H1 (cell line): ENCODE results near the gene DUSP3. TPM values are rescaled to one million over a fixed set of nuclear protein-coding genes. Genes with fewer than 3 reads are reported as not detected.

Experiments
- CTCF ChIA-PET: fragments of 300-600 bp; sonication (Branson Sonifier 250); formaldehyde crosslinking; loops from one replicate; lab custom pipeline; 2021; ENCODE audit not compliant: partially characterized antibody; lab: Charles Lee
- POLR2A ChIA-PET: fragments of 300-600 bp; sonication (Branson Sonifier 250); formaldehyde crosslinking; loops from one replicate; lab custom pipeline; 2021; ENCODE audit warnings: inconsistent platforms; ENCODE audit not compliant: partially characterized antibody; lab: Charles Lee
- DNase-seq, 2 experiments: peaks; one replicate each; pipeline versions ENCODE4 v3.0.0 to v3.0.0-alpha.2; 2010 to 2022; ENCODE audit warnings: low spot score in 2 of 2, low read depth in 1 of 2, mixed read lengths in 1 of 2
- FAIRE-seq: peaks from 2 replicates; lab custom pipeline; 2011; peaks lifted over from hg19 to GRCh38; lab: Jason Lieb, UNC
- H2AFZ ChIP-seq: 2 replicates; pipeline ENCODE4 v1.8.1; 2012; ENCODE audit warnings: low read length, inconsistent platforms
- H2AK5ac ChIP-seq: 2 replicates; pipeline ENCODE4 v1.6.1; 2013; ENCODE audit warnings: low read depth, low read length
- H2BK120ac ChIP-seq: replicated peaks from 2 replicates; pipeline ENCODE3; 2013; ENCODE audit warnings: low read depth, low read length, inconsistent platforms
- H2BK12ac ChIP-seq: 2 replicates; pipeline ENCODE4 v1.6.1; 2013; ENCODE audit warnings: low read depth, low read length
- H2BK15ac ChIP-seq: 2 replicates; pipeline ENCODE4 v1.6.1; 2013; ENCODE audit warnings: low read length
- H2BK20ac ChIP-seq: 2 replicates; pipeline ENCODE4 v1.6.1; 2013; ENCODE audit warnings: low read length
- H2BK5ac ChIP-seq: 2 replicates; pipeline ENCODE4 v1.6.1; 2013; ENCODE audit warnings: low read depth, low read length
- H3K14ac ChIP-seq: 2 replicates; pipeline ENCODE4 v1.6.1; 2013; ENCODE audit warnings: inconsistent platforms; ENCODE audit not compliant: insufficient read length
- H3K18ac ChIP-seq: 2 replicates; pipeline ENCODE4 v1.6.1; 2013; ENCODE audit warnings: low read length; ENCODE audit errors: extremely low read depth
- H3K23ac ChIP-seq: 2 replicates; pipeline ENCODE4 v1.6.1; 2013; ENCODE audit warnings: inconsistent platforms; ENCODE audit not compliant: insufficient read length
- H3K23me2 ChIP-seq: 2 replicates; pipeline ENCODE4 v1.6.1; 2013; ENCODE audit warnings: low read depth, low read length
- H3K27ac ChIP-seq: 2 replicates; pipeline ENCODE4 v1.6.1; 2011; ENCODE audit warnings: low read depth, low read length, inconsistent platforms
- H3K27me3 ChIP-seq, 4 experiments: replicated peaks in 1 of 4; 1 replicate in 1 of 4; 2 replicates in 3 of 4; pipeline versions ENCODE4 v1.6.1 to v1.8.1; 2011 to 2013; ENCODE audit warnings: low read length in 3 of 4, mild to moderate bottlenecking in 3 of 4, inconsistent platforms in 2 of 4, mixed read lengths in 2 of 4, moderate library complexity in 1 of 4; ENCODE audit not compliant: control insufficient read depth in 3 of 4, insufficient read depth in 3 of 4; ENCODE audit errors: extremely low read depth in 1 of 4
- H3K36me3 ChIP-seq, 4 experiments: 2 replicates each; pipeline versions ENCODE4 v1.6.1 to v1.8.1; 2011 to 2013; ENCODE audit warnings: mild to moderate bottlenecking in 4 of 4, low read length in 3 of 4, moderate library complexity in 2 of 4, control low read depth in 1 of 4, inconsistent platforms in 1 of 4; ENCODE audit not compliant: insufficient read depth in 4 of 4, control insufficient read depth in 2 of 4
- H3K4ac ChIP-seq: replicated peaks from 2 replicates; pipeline ENCODE3; 2013; ENCODE audit warnings: low read length, low read depth, mixed read lengths, inconsistent platforms; ENCODE audit not compliant: insufficient read length
- H3K4me1 ChIP-seq, 4 experiments: replicated peaks in 1 of 4; 1 replicate in 1 of 4; 2 replicates in 3 of 4; pipeline versions ENCODE4 v1.6.1 to v1.8.1; 2011 to 2013; ENCODE audit warnings: low read length in 3 of 4, inconsistent platforms in 2 of 4, mixed read lengths in 1 of 4; ENCODE audit not compliant: insufficient read depth in 4 of 4, control insufficient read depth in 3 of 4
- H3K4me2 ChIP-seq, 2 experiments: 2 replicates each; pipeline versions ENCODE4 v1.6.1 to v1.8.1; 2011 to 2013; ENCODE audit warnings: low read depth in 2 of 2, low read length in 2 of 2, control low read depth in 1 of 2, inconsistent platforms in 1 of 2, mild to moderate bottlenecking in 1 of 2; ENCODE audit not compliant: insufficient read depth in 1 of 2
- H3K4me3 ChIP-seq, 4 experiments: fragments of 200-600, 300-600 bp in 1 of 4; sonication (generic), shearing (Covaris generic), sonication (Bioruptor Twin) in 1 of 4; 2 replicates each; pipeline versions ENCODE4 v1.5.1 to v1.8.1; 2011 to 2016; ENCODE audit warnings: low read length in 4 of 4, low read depth in 3 of 4, control low read depth in 2 of 4, inconsistent platforms in 2 of 4, mild to moderate bottlenecking in 2 of 4, mixed read lengths in 1 of 4, moderate library complexity in 1 of 4; ENCODE audit not compliant: insufficient read depth in 2 of 4; ENCODE audit errors: extremely low read depth in 1 of 4
- H3K56ac ChIP-seq: replicated peaks from 2 replicates; pipeline ENCODE3; 2013; ENCODE audit warnings: low read depth, mild to moderate bottlenecking, mixed read lengths, low read length, inconsistent platforms; ENCODE audit not compliant: insufficient read length
- H3K79me1 ChIP-seq: 2 replicates; pipeline ENCODE4 v1.6.1; 2013; ENCODE audit warnings: low read depth, low read length, control low read depth
- H3K79me2 ChIP-seq, 2 experiments: 2 replicates each; pipeline versions ENCODE4 v1.6.1 to v1.8.1; 2012 to 2013; ENCODE audit warnings: low read length in 2 of 2, mild to moderate bottlenecking in 2 of 2, inconsistent platforms in 1 of 2; ENCODE audit not compliant: insufficient read depth in 2 of 2, control insufficient read depth in 1 of 2
- H3K9ac ChIP-seq, 4 experiments: replicated peaks in 1 of 4; 1 replicate in 1 of 4; 2 replicates in 3 of 4; pipeline versions ENCODE4 v1.6.1 to v1.8.1; 2011 to 2013; ENCODE audit warnings: low read depth in 3 of 4, low read length in 3 of 4, control low read depth in 2 of 4, mild to moderate bottlenecking in 2 of 4, moderate library complexity in 2 of 4, inconsistent platforms in 1 of 4; ENCODE audit errors: extremely low read depth in 1 of 4
- H3K9me3 ChIP-seq, 2 experiments: 2 replicates each; pipeline versions ENCODE4 v1.6.1 to v1.8.1; 2012 to 2013; ENCODE audit warnings: mild to moderate bottlenecking in 2 of 2, moderate library complexity in 2 of 2, control low read depth in 1 of 2, inconsistent platforms in 1 of 2, low read depth in 1 of 2, low read length in 1 of 2, mixed read lengths in 1 of 2; ENCODE audit not compliant: insufficient read depth in 2 of 2
- H4K20me1 ChIP-seq, 2 experiments: replicated peaks in 1 of 2; 2 replicates each; pipeline versions ENCODE3 to v1.8.1; 2011 to 2013; ENCODE audit warnings: inconsistent platforms in 2 of 2, low read length in 2 of 2, mild to moderate bottlenecking in 1 of 2; ENCODE audit not compliant: insufficient read depth in 2 of 2, control insufficient read depth in 1 of 2
- H4K5ac ChIP-seq: 2 replicates; pipeline ENCODE4 v1.6.1; 2013; ENCODE audit warnings: low read length, low read depth, mixed read lengths, inconsistent platforms; ENCODE audit not compliant: insufficient read length
- H4K8ac ChIP-seq: 2 replicates; pipeline ENCODE4 v1.8.0; 2013; ENCODE audit warnings: mild to moderate bottlenecking, moderate library complexity, low read length, inconsistent platforms; ENCODE audit not compliant: insufficient read depth; ENCODE audit errors: extremely low read depth
- H4K91ac ChIP-seq: replicated peaks from 2 replicates; pipeline ENCODE3; 2013; ENCODE audit warnings: low read length, mixed read lengths, inconsistent platforms; ENCODE audit not compliant: insufficient read length
- CBX5 ChIP-seq: fragments of 300-800, 300-1000 bp; sonication (generic); IDR thresholded peaks from 2 replicates; pipeline ENCODE4 v1.7.1; 2016; ENCODE audit warnings: antibody characterized with exemption, low read length, low read depth
- CBX8 ChIP-seq: fragments of 300-800, 300-1000 bp; sonication (generic); IDR thresholded peaks from 2 replicates; pipeline ENCODE4 v1.7.1; 2016; ENCODE audit warnings: low read depth, low read length, borderline replicate concordance
- CHD2 ChIP-seq: IDR thresholded peaks from 2 replicates; pipeline ENCODE4 v1.6.1; 2012; ENCODE audit warnings: low read length, improper control_type of control experiment
- EGR1 ChIP-seq: IDR thresholded peaks from 2 replicates; pipeline ENCODE4 v1.6.1; 2011; ENCODE audit warnings: low read depth, low read length, borderline replicate concordance
- EZH2 ChIP-seq: fragments of 200-600 bp; sonication (generic); IDR thresholded peaks from 2 replicates; pipeline ENCODE4 v1.7.1; 2012; ENCODE audit warnings: low read depth, mild to moderate bottlenecking, moderate library complexity, low read length, inconsistent platforms; ENCODE audit not compliant: severe bottlenecking
- RFX5 ChIP-seq: IDR thresholded peaks from 2 replicates; pipeline ENCODE4 v1.6.1; 2011; ENCODE audit warnings: low read depth, low read length, improper control_type of control experiment, borderline replicate concordance
- SRF ChIP-seq: IDR thresholded peaks from 2 replicates; pipeline ENCODE4 v1.6.1; 2011; ENCODE audit warnings: mild to moderate bottlenecking, low read depth, low read length, moderate library complexity
- TAF1 ChIP-seq: IDR thresholded peaks from 2 replicates; pipeline ENCODE4 v1.6.1; 2011; ENCODE audit warnings: mild to moderate bottlenecking, low read depth, low read length
- YY1 ChIP-seq: IDR thresholded peaks from 2 replicates; pipeline ENCODE4 v1.6.1; 2011; ENCODE audit warnings: low read depth, mild to moderate bottlenecking, low read length
- ZNF274 ChIP-seq: IDR thresholded peaks from 2 replicates; pipeline ENCODE4 v1.7.0; 2012; ENCODE audit warnings: low read length, borderline replicate concordance; ENCODE audit errors: extremely low read depth
- WGBS, 2 experiments: shearing (Covaris generic) in 1 of 2; methylation state at CpG; one replicate each; pipeline versions ENCODE4 v1.1.6 to v1.1.7; 2013 to 2015; ENCODE audit warnings: low lambda C conversion rate in 2 of 2, mixed read lengths in 2 of 2, inconsistent platforms in 1 of 2, low coverage in 1 of 2, missing lambda C conversion rate in 1 of 2; ENCODE audit not compliant: insufficient replicate concordance in 2 of 2, insufficient coverage in 1 of 2, insufficient read length in 1 of 2; ENCODE audit errors: extremely low coverage in 1 of 2, missing lambda C conversion rate in 1 of 2; 5-methylcytosine and 5-hydroxymethylcytosine counted together
- polyA plus RNA-seq, 7 experiments: library from polyadenylated mRNA; depleted of rRNA in 3 of 7; stranded (reverse) in 5 of 7; unstranded in 2 of 7; fragments of >200 nt in 5 of 7; fragments of 200-250 nt in 2 of 7; gene quantifications; 1 replicate in 5 of 7; 2 replicates in 1 of 7; 4 replicates in 1 of 7; pipeline versions ENCODE4 v1.2.1 to v1.2.3, GENCODE V29; 2011 to 2013; ENCODE audit warnings: missing spikeins in 2 of 7, mixed read lengths in 2 of 7
- total RNA-seq: library from RNA; stranded (reverse); fragmentation: NEBNext Ultra II Directional; extraction: Animal tissue kit (Norgen Biotek cat#: 25700); gene quantifications from 2 replicates; pipeline ENCODE4 v1.2.1, GENCODE V29; 2021
- TF ChIP-seq, protein P1 (sequence below): IDR thresholded peaks from 2 replicates; pipeline ENCODE4 v1.6.1; 2012; ENCODE audit warnings: low read length, inconsistent platforms

DUSP3 gene
- total and polyA plus RNA-seq, 2 of the 8 experiments (the other 6 are each of a cell fraction or from before 2014, with no cell fraction given) = 15.1 to 21.2 TPM

DNA sequence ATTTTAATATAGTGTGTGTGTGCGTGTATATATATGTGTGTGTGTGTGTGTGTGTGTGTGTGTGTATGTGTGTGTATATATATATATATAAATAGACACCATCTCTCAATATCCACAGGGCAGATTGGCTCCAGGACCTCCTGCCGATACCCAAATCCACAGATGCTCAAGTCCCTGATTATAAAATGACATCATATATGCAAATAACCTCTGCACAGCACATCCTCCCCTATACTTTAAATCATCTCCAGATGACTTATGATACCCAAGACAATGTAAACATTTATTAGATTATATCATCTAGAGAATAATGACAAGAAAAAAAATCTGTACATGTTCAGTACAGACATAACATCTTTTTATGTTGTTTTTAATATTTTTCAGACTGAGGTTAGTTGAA lies 7.8 kb downstream of the DUSP3 start:
- Histone ChIP-seq H3K14ac (no peak overlapping the region), H4K91ac (no peak overlapping the region), H2BK15ac (no peak overlapping the region), H2AFZ (no peak overlapping the region), H2BK120ac (no peak overlapping the region)
- whole genome bisulfite sequencing, 2 experiments = 92 to 100% methylated on average over 1 to 2 of the region's 2 CpGs
- TF ChIP-seq CBX5 (no peak), EZH2 (no peak), RFX5 (no peak), ZNF274 (no peak), SRF (no peak), YY1 (no peak), CBX8 (no peak), EGR1 (no peak), CHD2 (no peak), TAF1 (no peak)
- TF ChIP-seq, protein P1, sequence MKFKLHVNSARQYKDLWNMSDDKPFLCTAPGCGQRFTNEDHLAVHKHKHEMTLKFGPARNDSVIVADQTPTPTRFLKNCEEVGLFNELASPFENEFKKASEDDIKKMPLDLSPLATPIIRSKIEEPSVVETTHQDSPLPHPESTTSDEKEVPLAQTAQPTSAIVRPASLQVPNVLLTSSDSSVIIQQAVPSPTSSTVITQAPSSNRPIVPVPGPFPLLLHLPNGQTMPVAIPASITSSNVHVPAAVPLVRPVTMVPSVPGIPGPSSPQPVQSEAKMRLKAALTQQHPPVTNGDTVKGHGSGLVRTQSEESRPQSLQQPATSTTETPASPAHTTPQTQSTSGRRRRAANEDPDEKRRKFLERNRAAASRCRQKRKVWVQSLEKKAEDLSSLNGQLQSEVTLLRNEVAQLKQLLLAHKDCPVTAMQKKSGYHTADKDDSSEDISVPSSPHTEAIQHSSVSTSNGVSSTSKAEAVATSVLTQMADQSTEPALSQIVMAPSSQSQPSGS = no peak
- TF ChIP-seq, all 59 proteins: peak for 0
- Histone ChIP-seq H3K27me3 (no peaks in the 10 kb centered on the region), H3K9ac (no peak overlapping the region), H3K56ac (no peak overlapping the region), H3K27ac (no peak overlapping the region), H3K79me1 (no peaks in the 10 kb centered on the region; the same call in 1 of the 2 replicates), H3K4ac (no peak overlapping the region), H4K20me1 (peaks cover 0 to 2% of the 10 kb centered on the region in 2 experiments), H2BK20ac (no peak overlapping the region), H3K4me2 (no peak overlapping the region), H3K79me2 (no peaks in the 10 kb centered on the region), H4K8ac (no peak overlapping the region), H3K9me3 (no peaks in the 10 kb centered on the region), H3K23me2 (no peaks in the 10 kb centered on the region), H3K18ac (no peak overlapping the region), H2BK12ac (no peak overlapping the region), H3K4me1 (no peaks in the 10 kb centered on the region), H4K5ac (no peak overlapping the region), H2AK5ac (no peak overlapping the region), H3K4me3 (no peak overlapping the region), H3K23ac (no peak overlapping the region), H2BK5ac (no peak overlapping the region), H3K36me3 (peaks cover 3 to 27% (median 16%) of the 10 kb centered on the region in 4 experiments; a peak in 6 of 8 replicates)
- CTCF ChIA-PET = interaction anchor here (2.9 kb wide), 1 partner anchor 77 kb away, joined by 13 read pairs; no protein-coding TSS in a partner anchor
- FAIRE-seq = no peak
- DNase-seq = no peak
- POLR2A ChIA-PET = no interaction called here
